ENCODE measurements around the gene FZD7. TPM values are rescaled to one million over a fixed set of nuclear protein-coding genes. Genes with fewer than 3 reads are reported as not detected.

The FZD7 gene
- total and polyA plus RNA-seq, 4 donors = 3.9 to 31.7 (median 8.3) TPM

GRCh38 chr2:202037086-202037485 is 3.4 kb downstream of the FZD7 start:
- Histone ChIP-seq H3K9ac (ENCODE audit: insufficient read depth in 1 of 2, low read length in 2 of 2) (peak overlapping the region; percentile 3 to 63), H3K27ac (ENCODE audit: low read depth in 1 of 2, low read length in 1 of 2) (no peak overlapping the region), H3K36me3 (ENCODE audit: control insufficient read depth in 4 of 4, insufficient read depth in 4 of 4, low read length in 4 of 4) (peaks cover 0 to 17% (median 7%) of the 10 kb centered on the region in 4 donors), H3K27me3 (ENCODE audit: control insufficient read depth in 3 of 3, insufficient read depth in 3 of 3, low read length in 2 of 3) (no peaks in the 10 kb centered on the region), H3K4me3 (no peak overlapping the region), H3K9me3 (ENCODE audit: control insufficient read depth in 4 of 4, insufficient read depth in 3 of 4, low read length in 3 of 4) (peaks cover 0 to 7% (median 0%) of the 10 kb centered on the region in 4 donors), H3K4me1 (ENCODE audit: control insufficient read depth in 5 of 5, insufficient read depth in 5 of 5, low read length in 5 of 5) (peaks cover 0 to 51% (median 22%) of the 10 kb centered on the region in 5 donors)
- 63 to 65% methylated on average over 7 of the region's 7 CpGs for WGBS, 2 donors
- ATAC-seq (ENCODE audit: insufficient read depth, low FRiP score) (no peak), DNase-seq (peak in 1 of 3 donors; percentile 31)
- TF ChIP-seq CTCF (IDR thresholded peaks at IDR 0.05; ENCODE audit: control extremely low read depth, extremely low read depth) = no peak

GRCh38 chr2:202038471-202039277 is 5.0 kb downstream of the FZD7 start:
- Histone ChIP-seq H3K9me3 (ENCODE audit: control insufficient read depth in 4 of 4, insufficient read depth in 3 of 4, low read length in 3 of 4) (peaks cover 0 to 8% (median 0%) of the 10 kb centered on the region in 4 donors), H3K9ac (ENCODE audit: insufficient read depth in 1 of 2, low read length in 2 of 2) (no peak overlapping the region), H3K4me3 (no peak overlapping the region), H3K4me1 (ENCODE audit: control insufficient read depth in 5 of 5, insufficient read depth in 5 of 5, low read length in 5 of 5) (peaks cover 0 to 50% (median 22%) of the 10 kb centered on the region in 5 donors), H3K27me3 (ENCODE audit: control insufficient read depth in 3 of 3, insufficient read depth in 3 of 3, low read length in 2 of 3) (no peaks in the 10 kb centered on the region), H3K27ac (ENCODE audit: low read depth in 1 of 2, low read length in 1 of 2) (no peak overlapping the region), H3K36me3 (ENCODE audit: control insufficient read depth in 4 of 4, insufficient read depth in 4 of 4, low read length in 4 of 4) (peaks cover 0 to 17% (median 7%) of the 10 kb centered on the region in 4 donors)
- no peak for TF ChIP-seq CTCF (IDR thresholded peaks at IDR 0.05; ENCODE audit: control extremely low read depth, extremely low read depth)
- ATAC-seq (ENCODE audit: insufficient read depth, low FRiP score) (no peak), DNase-seq (no peak)
- 43 to 66% methylated on average over 4 of the region's 4 CpGs for WGBS, 2 donors

- H3K27ac ChIP-seq (ENCODE audit: low read depth in 1 of 2, low read length in 1 of 2) = peak overlapping the region in 1 of 2 donors; percentile 23
- H3K27me3 ChIP-seq (ENCODE audit: control insufficient read depth in 3 of 3, insufficient read depth in 3 of 3, low read length in 2 of 3) = no peaks in the 10 kb centered on the region
- H3K9ac ChIP-seq (ENCODE audit: insufficient read depth in 1 of 2, low read length in 2 of 2) = no peak overlapping the region
- H3K4me1 ChIP-seq (ENCODE audit: control insufficient read depth in 5 of 5, insufficient read depth in 5 of 5, low read length in 5 of 5) = peaks cover 0 to 50% (median 20%) of the 10 kb centered on the region in 5 donors
- no peak overlapping the region for H3K4me3 ChIP-seq
- TF ChIP-seq CTCF (IDR thresholded peaks at IDR 0.05; ENCODE audit: control extremely low read depth, extremely low read depth) = no peak
- WGBS, 2 donors = 39 to 60% methylated on average over 13 of the region's 13 CpGs
- H3K36me3 ChIP-seq (ENCODE audit: control insufficient read depth in 4 of 4, insufficient read depth in 4 of 4, low read length in 4 of 4) = peaks cover 0 to 17% (median 7%) of the 10 kb centered on the region in 4 donors
- H3K9me3 ChIP-seq (ENCODE audit: control insufficient read depth in 4 of 4, insufficient read depth in 3 of 4, low read length in 3 of 4) = peaks cover 0 to 8% (median 0%) of the 10 kb centered on the region in 4 donors
- ATAC-seq (ENCODE audit: insufficient read depth, low FRiP score) = no peak
- DNase-seq = peak in 1 of 3 donors; percentile 32
Observed at GRCh38 chr2:202039278-202040078, 5.8 kb downstream of the FZD7 start.
